ENCODE results near the gene TBKBP1.

The TBKBP1 gene

DNA sequence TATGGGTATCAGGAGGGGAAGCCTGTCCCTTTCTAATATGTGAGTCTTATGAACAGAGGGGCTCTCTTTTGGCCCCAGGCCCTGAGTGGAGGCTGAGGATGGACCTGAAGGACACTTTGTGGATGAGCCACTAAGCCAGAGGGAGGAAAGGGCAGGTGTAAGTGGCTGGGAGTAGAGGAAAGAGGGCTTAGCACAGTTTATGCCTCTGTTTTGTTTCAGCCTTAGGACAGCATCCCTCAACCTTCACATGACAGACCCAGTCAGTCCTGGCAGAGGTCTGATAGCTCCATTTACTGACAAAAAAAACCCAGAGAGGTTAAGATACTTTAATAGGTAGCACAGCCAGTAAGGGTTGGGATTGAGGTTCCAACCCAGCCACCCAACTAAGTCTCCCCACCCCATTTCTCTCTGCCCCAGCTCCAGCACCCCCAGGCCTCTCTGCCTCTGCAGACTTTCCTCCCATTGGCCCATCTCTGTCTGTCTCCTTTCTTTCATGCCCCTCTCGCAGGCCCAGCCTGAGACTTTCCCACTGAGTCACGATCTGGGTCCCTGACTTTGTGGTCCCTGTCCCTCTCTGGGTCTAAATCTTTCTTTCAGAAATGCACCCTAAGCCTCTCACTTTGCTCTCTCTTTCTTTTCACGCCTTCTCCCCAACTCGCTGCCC is 34.4 kb downstream of the TBKBP1 start:
- TF ChIP-seq, protein P1, sequence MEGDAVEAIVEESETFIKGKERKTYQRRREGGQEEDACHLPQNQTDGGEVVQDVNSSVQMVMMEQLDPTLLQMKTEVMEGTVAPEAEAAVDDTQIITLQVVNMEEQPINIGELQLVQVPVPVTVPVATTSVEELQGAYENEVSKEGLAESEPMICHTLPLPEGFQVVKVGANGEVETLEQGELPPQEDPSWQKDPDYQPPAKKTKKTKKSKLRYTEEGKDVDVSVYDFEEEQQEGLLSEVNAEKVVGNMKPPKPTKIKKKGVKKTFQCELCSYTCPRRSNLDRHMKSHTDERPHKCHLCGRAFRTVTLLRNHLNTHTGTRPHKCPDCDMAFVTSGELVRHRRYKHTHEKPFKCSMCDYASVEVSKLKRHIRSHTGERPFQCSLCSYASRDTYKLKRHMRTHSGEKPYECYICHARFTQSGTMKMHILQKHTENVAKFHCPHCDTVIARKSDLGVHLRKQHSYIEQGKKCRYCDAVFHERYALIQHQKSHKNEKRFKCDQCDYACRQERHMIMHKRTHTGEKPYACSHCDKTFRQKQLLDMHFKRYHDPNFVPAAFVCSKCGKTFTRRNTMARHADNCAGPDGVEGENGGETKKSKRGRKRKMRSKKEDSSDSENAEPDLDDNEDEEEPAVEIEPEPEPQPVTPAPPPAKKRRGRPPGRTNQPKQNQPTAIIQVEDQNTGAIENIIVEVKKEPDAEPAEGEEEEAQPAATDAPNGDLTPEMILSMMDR (IDR thresholded peaks at IDR 0.05; ENCODE audit: borderline replicate concordance, insufficient read depth, low read depth, low read length), result no peak

DNA sequence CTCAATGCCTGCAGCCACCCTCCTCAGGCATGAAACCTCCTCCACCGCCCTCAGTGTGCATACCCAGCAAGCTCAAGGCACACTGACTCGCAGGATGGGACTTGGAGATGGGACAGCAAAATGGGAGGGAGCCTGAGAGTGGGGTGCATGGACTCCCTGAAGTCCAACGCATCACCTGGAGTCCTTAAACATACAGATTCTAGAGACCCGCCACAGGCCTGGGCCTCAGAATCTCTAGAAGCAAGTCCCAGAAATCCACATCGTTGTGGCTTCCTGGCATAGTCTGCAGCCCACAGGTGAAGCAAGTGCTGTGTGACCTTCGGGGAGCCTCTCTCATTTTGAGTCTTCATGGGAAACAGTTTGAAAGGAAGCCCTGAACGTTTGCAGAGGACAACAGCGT is 35.5 kb downstream of the TBKBP1 start:
- TF ChIP-seq, protein P1 (IDR thresholded peaks at IDR 0.05; ENCODE audit: borderline replicate concordance, insufficient read depth, low read depth, low read length), result no peak
- H3K4me3 ChIP-seq (ENCODE audit: low read depth, low read length), result no peak overlapping the region

More for the DNA sequence above, 34.4 kb downstream of the TBKBP1 start:
- H3K4me3 ChIP-seq (ENCODE audit: low read depth, low read length), result no peak overlapping the region

DNA sequence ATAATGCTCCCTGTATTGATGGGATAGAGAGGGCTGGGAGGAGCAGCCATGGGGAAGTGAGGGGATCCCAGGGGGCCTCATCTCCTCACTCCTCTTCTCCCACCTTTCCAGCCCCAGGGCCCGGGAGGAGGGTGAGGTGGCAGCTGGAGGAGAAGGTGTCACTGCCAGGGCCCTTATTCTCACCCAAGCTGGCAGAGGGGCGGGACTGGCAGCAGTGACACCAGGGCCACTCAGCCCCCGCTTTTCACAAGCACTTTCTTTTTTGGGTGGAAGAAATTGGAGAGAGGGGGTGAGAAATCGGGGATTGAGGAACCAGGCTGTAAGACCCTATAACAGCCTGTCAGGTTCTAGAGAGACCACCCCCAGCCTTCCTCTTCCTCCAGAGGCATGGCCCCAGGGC is 36.7 kb downstream of the TBKBP1 start:
- H3K4me3 ChIP-seq (ENCODE audit: low read depth, low read length), result no peak overlapping the region
- TF ChIP-seq, protein P1 (IDR thresholded peaks at IDR 0.05; ENCODE audit: borderline replicate concordance, insufficient read depth, low read depth, low read length), result no peak

DNA sequence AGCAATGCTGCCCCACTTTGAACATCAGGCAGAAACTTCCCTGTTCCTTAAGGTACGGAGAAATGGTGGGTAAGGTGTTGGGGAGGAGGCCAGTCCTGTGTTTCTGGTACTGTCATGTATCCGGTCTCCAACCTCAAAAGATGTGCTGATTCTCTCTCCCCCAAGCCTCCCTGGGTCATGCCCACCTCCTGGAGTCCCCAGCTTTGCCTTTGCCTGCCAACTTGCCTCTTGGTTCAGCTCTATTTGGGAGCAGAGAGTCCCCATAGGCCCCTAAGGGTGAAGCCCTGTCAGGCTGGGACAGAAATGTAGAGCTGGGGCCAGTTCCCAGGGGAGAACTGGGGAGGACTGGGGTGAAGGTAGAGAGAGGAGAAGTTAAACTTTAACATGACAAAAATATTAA is 37.4 kb downstream of the TBKBP1 start:
- no peak overlapping the region for H3K4me3 ChIP-seq (ENCODE audit: low read depth, low read length)
- TF ChIP-seq, protein P1 (IDR thresholded peaks at IDR 0.05; ENCODE audit: borderline replicate concordance, insufficient read depth, low read depth, low read length), result no peak

DNA sequence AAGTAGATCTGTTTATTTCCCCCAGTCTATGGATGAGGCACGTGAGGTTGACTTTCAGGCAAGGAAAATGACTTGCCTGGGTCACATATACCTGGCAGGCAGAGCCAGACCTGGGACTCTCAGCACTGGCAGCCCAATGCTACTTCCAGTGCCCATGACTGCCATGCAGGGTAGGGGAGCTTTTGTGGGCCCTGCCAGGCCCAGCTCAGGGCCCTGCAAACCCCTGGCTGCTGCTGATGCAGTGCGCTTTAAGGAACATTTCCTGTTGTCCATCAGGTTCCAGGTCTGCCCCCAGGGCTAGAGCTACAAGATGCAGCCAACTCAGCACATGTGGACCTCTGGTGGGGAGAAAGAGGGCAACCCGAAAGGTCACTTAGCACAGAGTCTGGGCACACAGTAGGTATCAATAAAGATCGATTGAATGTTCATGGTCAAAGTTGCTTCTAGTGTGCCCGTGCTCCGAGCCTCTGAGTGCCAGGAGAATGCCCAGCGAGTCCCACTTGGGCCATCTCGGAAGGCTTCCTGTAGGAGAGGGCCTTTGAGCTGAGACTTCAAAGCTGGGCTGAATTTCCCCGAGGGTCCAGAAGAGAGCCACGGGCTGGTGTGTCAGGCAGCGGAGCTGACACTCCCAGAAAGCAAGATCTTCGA is 38.6 kb downstream of the TBKBP1 start:
- no peak overlapping the region for H3K4me3 ChIP-seq (ENCODE audit: low read depth, low read length)
- TF ChIP-seq, protein P1 (IDR thresholded peaks at IDR 0.05; ENCODE audit: borderline replicate concordance, insufficient read depth, low read depth, low read length), result no peak

DNA sequence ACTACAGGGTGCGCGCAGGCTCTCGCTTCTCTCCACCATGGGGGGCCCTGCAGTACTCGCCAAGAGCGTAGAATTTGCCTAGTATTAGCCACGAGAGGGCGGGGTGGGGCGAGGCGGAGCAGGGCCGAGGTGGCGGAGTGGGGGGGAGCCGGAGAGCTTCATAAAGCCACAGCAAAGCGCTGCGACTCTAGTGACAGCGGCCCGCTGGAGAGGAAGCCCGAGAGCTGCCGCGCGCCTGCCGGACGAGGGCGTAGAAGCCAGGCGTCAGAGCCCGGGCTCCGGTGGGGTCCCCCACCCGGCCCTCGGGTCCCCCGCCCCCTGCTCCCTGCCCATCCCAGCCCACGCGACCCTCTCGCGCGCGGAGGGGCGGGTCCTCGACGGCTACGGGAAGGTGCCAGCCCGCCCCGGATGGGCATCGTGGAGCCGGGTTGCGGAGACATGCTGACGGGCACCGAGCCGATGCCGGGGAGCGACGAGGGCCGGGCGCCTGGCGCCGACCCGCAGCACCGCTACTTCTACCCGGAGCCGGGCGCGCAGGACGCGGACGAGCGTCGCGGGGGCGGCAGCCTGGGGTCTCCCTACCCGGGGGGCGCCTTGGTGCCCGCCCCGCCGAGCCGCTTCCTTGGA is 39.2 kb downstream of the TBKBP1 start, which contains the start of gene TBX21:
Gene TBX21, plus strand, starts transcription at position 190 of the 627 bp plus-strand sequence. Its CDS starts 219 bp downstream, at position 409.
- H3K4me3 ChIP-seq (ENCODE audit: low read depth, low read length), result peak within 1 kb of the TSS; percentile 36

More for the DNA sequence above, 39.2 kb downstream of the TBKBP1 start, which contains the start of gene TBX21:
- TF ChIP-seq, protein P1 (IDR thresholded peaks at IDR 0.05; ENCODE audit: borderline replicate concordance, insufficient read depth, low read depth, low read length), result peak; percentile 52; the same call in 1 of the 2 replicates
